HG03097 (cell line): Measurements from ENCODE around the gene RET.

Experiments
- ATAC-seq: cut with Tn5 transposase; IDR thresholded peaks from one replicate; pipeline ENCODE4 v1.9.1; 2021; ENCODE audit not compliant: unreplicated experiment, low FRiP score

Gene RET

DNA sequence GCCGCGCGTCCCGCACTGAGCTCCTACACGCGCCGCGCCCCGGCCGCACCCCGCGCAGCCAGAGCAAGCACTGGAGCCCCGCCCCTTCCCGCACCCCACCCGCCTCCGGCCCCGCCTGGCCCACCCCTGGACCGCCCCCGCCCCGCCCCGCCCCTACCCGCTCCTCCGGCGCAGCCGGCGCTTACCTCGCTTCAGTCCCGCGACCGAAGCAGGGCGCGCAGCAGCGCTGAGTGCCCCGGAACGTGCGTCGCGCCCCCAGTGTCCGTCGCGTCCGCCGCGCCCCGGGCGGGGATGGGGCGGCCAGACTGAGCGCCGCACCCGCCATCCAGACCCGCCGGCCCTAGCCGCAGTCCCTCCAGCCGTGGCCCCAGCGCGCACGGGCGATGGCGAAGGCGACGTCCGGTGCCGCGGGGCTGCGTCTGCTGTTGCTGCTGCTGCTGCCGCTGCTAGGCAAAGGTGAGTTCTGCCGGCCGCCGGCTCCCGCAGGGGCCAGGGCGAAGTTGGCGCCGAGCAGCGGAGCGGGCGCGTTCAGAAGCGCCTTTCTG lies at the start of gene RET:
Gene RET (plus strand): TSS at position 194 of the 545 bp plus-strand sequence. CDS start 190 bp downstream, at position 384.
- no peak for ATAC-seq

DNA sequence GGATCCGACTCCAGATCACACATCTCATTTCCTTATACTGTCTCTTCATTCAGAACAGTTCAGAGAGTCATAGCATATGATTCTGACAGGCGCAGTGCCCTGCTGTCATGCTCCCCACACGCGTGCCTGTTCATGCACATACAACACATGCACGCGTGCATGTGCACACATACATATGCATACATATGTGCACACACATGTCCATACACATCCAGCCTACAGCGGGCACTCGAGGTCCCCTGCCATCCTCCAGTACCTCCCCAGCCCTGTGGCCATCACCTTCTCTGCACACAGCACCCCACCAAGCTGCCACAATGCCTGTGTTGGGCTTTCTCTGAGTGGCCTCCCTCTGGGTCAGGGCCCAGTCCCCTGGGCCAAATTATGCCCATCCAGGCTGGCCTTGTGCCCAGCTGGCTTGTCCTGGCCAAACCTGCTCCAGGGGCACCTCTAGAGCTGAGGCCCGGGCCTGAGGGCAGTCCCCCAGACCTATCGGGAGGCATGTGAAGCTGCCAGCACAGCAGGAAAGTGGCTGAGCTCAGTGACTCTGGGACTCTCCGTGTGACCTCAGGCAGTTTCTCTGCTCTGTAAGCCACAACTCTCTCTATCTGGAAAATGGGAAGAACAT lies 49.4 kb upstream of the RET start:
- ATAC-seq = no peak

DNA sequence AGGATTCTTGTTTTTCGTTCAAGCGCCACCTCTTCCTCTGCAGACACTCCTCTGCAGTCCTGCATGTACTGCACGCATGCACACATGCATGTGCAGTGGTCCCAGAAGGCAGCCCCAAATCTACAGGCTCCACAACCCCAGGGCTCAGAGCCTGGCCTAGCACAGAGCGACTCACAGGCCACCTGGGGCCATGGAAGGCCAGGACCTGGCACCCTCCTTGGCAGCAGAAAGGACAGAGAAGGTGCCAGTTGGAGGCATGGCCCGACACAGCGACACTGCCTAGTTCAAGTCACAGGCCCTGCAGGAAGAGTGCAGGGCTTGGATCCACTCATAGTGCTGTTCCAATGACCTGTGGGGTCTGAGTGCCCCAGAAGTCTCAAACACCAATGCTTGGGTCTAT lies 48.7 kb upstream of the RET start:
- ATAC-seq = no peak

DNA sequence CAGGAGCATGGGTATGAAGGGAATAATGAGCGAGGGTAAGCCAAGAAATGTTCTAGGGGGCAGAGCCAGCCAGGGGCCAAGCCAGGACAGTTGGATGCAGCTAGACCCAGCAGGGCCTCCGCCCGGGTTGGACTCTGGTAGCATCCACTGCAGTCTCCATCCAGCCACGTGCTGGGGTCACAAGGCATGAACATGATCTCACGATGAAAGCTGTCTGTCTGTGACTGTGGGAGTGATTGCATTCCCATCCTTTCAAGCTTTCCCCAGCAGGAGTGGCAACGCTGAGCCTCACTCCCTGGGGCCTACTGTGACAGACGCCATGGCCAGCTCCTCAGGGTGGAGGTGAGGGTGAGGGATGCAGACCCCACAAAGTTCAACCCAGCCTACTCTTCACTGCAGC lies 47.8 kb upstream of the RET start:
- ATAC-seq = no peak

DNA sequence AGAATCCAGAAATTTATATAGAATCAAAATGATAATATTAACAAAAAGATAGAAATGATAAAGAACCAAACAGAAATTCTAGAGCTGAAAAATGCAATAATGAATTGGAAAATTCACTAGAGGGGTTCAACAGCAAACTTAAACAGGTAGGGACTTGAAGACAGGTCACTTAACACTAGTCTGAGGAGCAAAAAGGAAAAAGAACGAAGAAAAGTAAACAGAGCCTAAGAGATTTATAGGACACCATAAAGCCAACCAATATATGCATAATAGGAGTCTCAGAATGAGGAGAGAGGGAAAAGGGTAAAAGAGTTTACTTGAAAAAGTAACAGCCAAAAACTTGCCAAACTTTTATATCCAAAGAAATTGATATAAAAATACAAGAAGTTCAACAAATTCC lies 44.3 kb upstream of the RET start:
- no peak for ATAC-seq

DNA sequence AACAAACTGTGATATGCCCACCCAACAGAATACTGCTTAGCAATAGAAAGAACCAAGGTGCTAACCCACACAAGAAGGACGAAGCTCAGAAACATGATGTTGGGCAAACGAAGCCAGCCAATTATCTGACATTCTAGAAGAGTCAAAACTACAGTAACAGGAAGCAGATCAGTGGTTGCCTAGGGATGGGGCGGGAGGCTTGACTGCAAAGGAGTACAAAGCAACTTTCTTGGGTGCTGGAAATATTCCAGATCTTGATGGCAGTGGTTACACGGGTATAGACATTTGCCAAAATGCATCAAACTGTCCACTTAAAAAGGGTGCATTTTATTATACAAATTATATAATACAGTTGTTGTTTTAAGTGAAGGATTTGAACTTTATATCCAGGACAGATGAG lies 41.1 kb upstream of the RET start:
- ATAC-seq = no peak

DNA sequence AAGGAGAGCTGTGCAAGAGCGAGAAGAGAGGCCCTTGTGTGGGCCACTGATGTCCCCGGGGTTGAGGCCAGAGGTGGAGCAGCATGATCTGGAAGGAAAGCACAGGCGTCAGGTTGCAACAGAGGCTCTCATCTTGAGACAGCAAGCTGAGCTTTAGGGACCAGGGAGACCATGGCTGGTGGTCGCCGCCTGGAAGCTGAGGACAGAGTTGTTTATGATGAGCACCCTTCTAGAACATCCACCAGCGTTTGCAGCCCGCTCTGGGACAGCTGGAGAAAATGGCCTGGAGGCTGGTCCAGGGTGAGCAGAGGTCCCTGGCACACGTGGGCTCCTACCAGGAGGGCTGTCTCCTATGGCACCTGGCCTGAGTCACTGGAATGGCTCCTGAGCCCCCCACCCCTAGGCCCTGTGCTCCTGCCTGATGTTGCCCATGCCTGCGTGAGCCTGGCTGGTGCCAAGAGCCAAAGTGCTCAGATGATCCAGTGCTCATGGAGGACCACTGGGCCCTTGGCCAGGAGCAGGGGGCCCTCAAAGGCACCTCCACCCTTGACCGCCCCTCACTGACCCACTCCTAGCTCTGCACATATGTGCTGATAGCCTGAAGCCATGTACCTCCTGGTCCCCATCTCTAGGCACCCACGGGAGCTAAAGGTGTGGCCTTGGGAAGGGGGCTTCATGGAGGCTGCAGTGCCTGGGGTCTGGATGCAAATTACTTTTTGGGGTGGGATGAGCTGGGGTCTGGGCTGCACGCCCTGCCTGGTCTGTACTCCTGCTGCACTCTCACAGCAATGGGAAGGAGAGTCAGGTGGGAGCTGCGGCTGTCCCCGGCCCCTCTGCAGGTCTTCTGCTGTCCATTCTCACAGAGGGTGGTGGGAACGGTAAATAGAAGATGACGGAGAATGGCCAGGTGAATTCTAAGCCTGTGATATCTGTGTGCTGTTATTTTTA lies 40.1 kb upstream of the RET start:
- ATAC-seq = no peak

DNA sequence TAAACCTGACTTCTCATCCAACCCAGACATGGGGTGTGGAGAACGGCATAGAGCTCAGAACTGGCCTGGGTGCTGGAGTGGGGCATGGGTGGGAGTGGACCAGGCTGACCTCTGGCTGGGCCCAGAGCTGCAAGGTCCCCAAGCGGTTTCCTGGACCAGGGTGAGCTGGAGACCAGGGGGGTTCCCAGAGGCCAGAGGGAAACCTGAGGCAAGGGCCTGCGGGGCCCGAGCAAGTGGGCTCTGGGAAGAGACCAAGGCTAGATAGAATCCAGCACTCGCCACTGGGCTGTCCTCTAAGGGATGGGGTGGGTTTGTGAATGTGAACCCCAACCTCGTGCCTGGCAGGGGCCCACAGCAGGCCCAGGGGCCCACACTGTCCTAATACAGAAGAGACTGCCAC lies 39.4 kb upstream of the RET start:
- no peak for ATAC-seq

DNA sequence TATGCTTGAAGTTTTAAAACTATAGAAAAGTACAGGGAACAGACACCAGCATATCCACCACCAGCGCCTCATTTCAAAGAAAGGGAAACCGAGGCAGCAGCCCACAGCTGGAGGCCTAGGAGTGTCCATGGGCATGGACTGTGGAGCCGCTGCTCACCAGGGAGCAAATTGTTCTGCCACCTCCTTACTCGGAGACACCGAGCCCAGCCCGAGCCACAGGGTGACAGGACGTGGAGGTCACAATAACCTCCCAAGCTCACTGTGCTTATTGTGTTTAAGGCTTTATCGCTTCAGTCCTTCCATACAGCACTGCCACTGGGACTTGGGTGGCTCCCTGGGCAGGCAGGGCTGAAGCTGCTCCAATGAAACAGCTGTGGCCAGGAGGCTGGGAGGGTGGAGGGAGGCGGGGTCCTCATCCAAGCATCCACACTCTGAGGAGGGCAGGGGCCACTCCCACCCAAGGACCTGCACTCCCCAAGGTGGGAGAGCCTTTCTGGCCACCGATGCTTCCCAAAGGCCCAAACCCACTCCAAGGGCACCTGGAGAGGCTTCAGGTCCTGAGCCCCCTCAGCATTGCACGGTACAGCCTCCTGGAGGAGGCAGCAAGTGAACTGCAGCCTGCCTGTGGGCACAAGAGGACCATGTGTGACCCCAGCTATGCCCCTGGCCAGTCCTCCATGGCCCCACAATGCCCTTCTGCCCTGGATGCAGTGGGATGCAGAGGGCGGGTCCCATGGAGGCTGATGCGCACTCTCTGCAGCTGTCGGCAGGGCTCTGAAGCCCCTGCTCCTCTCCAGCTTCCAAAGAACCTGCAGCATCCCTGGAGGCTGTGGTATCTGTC lies 38.7 kb upstream of the RET start:
- ATAC-seq = no peak

DNA sequence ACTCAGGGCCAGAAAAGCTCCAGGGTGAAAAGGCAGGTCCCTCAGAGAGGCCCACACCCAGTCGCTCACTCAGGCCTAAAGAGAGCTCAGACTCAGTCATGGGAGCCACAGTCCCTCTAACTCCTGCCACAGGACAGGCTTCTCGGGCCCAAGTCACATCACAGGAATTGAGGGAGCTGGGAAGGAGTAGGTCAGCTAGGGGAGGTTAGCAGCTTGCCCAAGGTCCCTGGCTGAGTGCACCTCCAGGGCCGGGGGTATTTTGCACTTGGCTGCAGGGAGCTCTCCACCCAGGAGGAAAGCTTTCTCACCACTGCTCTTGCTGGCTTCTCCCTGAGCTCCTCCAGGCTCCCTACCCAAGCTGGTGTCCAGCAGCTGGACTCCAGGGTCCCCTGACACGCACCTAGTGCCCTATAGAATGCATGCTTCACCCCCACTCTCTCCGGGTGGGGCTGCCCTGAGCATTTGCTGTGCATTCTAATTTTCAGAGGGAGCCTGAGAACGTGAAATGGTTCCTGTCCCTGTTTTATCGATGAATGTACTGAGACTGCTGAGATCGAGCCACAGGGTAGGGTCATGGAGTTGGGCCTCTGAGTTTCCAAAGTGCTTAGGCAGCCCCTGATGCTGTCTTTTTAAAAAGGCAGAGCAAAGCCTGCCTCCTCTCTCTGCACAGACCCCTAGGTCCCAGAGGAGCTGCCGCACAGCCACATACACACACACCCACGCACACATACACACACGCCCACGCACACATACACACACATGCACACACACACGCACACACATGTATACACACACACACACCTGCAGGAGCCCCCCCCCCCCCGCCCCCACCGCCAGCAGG lies 37.9 kb upstream of the RET start:
- no peak for ATAC-seq

DNA sequence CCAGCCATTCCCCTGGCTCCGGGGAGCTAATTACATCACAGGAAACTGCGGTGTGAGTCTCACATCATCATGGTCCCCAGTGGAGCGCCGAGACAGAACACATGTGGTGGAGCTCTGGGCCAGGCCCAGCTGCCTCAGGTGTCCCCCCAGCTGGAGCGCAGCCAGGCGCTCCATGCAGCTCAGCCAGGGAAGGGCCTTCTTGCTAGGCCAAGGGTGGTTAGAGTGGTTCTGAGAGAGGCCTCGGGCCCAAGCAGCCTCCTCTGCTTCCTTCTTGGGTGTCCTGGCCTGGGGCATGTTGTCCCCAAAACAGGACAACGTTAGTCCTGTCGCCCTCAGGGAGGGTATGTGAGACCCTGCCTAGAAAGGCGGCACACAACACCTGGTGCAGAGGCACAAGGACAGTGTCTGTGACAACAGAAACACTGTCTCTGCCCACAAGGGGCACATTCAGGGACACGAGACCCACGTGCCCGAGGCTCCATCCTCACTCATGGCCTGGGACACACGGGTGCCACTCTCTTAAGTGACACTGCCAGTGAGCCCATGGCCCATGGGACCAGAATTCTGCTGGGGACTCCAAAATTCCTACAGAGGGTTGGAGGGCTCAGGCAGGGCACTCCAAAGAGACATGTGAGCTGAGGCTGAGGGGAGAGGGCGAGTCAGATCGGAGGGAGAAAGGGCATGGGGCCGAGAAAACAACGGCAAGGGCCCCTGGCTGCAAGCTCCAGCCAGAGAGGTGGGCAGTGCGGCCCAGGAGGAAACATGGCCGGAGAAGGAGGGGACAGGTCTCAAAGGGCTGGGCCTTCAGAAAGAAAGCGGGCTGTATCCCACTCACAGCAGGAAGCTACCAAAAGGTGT lies 37.0 kb upstream of the RET start:
- no peak for ATAC-seq

DNA sequence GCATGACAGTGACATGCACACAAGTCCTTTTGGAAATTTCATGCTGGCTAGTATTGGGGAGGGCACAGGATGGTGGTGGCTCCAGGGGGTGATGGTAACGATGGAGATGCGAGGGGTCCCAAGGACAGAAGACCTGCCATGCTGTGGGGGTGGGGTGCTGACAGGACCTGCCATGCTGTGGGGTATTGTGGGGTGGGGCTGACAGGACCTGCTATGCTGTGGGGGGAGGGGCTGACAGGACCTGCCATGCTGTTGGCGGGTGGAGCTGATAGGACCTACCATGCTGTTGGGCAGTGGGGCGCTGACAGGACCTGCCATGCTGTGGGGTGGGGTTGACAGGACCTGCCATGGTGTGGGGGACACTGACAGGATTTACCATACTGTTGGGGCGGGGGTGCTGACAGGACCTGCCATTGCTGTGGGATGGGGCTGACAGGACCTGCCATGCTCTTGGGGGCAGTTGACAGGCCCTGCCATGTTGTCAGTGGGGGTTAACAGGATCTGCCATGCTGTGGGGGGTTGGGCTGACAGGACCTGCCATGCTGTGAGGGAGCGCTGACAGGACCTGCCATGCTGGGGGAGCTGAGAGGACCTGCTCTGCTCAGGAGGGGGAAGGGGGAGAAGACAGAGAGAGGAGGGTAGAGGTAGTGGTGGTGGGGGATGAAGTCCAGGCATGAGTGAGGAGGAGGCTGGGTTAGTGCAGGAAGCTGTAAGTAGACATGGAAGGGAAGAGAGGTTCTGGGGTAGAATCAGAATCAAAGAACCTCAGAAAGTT lies 36.2 kb upstream of the RET start:
- no peak for ATAC-seq

DNA sequence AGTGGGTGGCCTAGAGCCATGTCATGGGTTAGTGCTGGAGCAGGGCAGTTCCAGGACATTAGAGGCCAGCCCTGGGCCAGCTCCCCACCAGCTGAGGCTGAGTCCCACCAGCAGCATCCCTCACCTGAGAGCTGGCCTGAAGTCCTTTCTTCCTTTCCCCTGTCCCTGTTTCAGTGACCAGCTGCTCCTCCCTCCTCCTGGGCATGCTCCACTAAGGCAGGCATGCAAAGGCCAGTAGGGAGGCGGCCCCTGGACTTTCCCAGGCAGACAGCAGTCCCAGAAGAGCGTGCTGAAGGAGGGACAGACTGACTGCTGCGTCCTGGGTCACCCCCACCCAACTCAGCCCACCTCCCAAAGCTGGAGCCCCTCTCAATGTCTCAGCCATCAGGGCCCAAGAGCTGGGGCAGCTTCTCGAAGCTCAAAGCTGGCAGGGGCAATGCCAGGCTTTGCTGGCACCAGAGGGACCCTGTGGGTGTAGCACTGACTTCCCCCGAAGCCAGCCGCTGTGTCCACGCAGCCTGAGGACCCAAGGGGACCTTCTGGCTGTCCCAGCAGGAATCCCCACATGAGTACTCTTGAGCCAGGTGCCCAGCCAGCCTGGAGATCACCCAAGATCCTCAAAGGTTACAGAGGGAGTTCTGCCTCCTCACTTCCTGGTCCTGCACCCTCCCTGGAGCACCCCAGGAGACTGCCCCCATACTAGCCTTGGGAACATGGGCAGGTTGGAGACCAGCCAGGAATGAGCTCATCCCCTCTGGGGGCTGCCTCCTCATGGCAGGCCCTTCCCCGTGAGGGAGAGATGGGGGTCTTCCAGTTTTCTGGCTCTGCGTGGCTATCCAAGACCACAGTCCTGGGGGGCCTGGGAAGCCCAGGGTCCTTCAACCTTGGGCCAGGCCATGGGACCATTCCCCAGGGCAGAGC lies 35.2 kb upstream of the RET start:
- no peak for ATAC-seq

DNA sequence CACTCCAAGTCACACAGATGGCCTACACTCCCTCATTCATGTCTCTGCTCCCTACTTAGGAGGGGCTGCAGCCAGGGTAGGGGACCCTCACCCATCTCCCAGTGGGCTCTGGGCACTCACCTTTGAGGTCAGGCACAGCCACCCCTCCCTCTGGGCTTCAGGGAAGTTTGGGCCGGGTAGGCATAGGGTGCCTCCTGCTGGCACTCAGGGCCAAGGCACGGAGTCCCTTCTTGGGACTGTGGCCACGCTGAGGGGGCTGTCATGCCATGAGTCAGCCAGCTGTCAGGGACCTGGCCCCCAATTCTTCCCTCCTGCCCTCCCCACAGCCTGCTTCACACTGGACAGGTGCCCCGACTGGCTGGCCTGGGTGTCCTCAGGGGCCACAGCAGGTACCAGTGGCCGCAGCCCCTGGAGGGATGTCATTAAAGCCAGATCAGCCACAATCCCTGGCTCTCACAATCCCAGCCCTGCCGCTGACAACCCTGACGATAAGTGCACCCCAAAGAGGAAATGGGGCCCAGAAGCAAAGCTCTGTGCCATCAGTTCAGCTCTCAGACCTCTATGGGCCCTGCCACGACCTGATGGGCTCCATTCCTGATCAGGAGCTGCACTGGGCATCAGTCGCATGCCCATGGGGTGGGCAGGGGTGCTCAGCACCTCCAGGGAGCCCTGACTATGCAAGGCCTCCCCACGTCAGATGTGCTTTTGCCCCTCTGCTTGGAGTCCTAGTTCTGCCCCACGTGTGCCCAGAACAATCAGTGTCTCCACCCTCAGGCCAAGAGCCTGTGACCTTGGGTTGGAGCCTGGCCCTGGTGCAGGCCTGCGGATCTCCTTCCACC lies 34.1 kb upstream of the RET start:
- no peak for ATAC-seq

DNA sequence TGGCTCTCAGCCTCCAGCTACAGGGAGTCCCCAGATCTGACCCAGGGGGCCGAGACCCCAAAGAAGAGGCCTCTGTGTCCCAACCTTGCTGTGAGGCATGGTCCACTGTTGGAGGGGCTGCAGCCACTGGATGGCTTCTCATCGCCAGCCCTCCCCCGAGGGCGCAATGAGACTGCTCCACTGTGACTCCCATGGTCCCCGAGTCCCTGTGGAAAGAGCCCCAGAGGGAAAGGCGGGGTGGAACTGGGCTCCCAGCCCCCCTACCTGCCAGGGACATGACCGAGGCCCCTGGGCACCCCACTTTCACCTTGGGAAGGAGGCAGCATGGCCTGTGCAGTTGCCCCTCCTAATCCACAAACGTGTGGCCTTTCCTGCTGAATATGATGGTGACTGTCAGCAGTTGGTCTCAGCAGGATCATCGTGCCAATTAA lies 33.5 kb upstream of the RET start:
- no peak for ATAC-seq

DNA sequence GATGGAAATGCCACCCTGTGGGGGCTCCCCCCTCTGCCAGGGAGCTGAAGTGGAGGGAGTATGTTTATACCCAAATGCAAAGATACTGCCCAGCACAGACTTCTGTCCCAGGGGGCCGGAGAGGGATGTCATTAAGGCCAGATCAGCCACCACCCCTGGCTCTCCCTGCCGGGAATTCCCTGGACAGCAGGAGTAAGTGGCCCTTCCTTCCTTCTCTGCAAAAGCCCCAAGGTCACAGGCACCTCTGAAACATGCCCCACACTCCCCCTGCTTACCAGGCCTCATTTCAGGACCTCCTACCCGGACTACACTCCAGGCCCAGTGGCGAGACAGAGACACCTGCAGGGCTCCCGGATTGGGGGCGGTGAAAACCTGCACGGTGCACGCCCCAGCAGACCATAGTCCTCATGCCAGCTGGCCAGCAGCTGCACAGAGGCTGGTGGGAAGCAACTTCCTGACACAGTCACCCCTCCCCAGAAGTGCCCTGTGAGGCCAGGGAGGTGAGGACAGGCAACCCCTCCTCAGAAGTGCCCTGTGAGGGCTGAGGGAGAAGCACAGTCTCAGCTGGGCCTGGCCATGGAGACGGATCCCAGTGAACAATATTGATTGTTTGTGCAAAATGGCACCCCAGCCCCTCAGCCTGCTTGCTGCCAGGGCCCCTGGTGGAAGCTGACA lies 33.0 kb upstream of the RET start:
- no peak for ATAC-seq
